Left kidney (tissue), 2 donors: ENCODE data around the gene ANKS3. TPM values are rescaled to one million over a fixed set of nuclear protein-coding genes. Genes with fewer than 3 reads are reported as not detected.

Source experiments
- DNase-seq: peaks from one replicate; pipeline ENCODE4 v3.0.0-alpha.2; 2013
- polyA plus RNA-seq: library from polyadenylated mRNA; unstranded; fragments of 120-200 nt; gene quantifications from one replicate; pipeline ENCODE4 v1.2.1, GENCODE V29; 2013; ENCODE audit not compliant: insufficient read length

The ANKS3 gene
- polyA plus RNA-seq, 1 donor: 32.4 TPM

GRCh38 chr16:4673387-4674046 lies 60.6 kb downstream of the ANKS3 start:
- DNase-seq: no peak

GRCh38 chr16:4668313-4668960 lies 65.6 kb downstream of the ANKS3 start:
- DNase-seq: no peak

GRCh38 chr16:4667203-4667963 lies 66.7 kb downstream of the ANKS3 start:
- DNase-seq: no peak

GRCh38 chr16:4666537-4667202 lies 67.4 kb downstream of the ANKS3 start:
- no peak for DNase-seq

- DNase-seq: no peak
Measured at GRCh38 chr16:4664538-4665418, 69.3 kb downstream of the ANKS3 start.

- no peak for DNase-seq
Measured at GRCh38 chr16:4663777-4664465, 70.2 kb downstream of the ANKS3 start.

GRCh38 chr16:4663465-4663776 lies 70.7 kb downstream of the ANKS3 start:
- no peak for DNase-seq

- no peak for DNase-seq
Measured at GRCh38 chr16:4661661-4662060, 72.4 kb downstream of the ANKS3 start.

GRCh38 chr16:4660454-4661007 lies 73.5 kb downstream of the ANKS3 start:
- DNase-seq: peak; percentile 87

- DNase-seq: no peak
Measured at GRCh38 chr16:4659363-4660353, 74.4 kb downstream of the ANKS3 start.

- no peak for DNase-seq
Measured at GRCh38 chr16:4656695-4657686, 77.1 kb downstream of the ANKS3 start.

- no peak for DNase-seq
Measured at GRCh38 chr16:4656221-4656620, 77.8 kb downstream of the ANKS3 start.

- no peak for DNase-seq
Measured at GRCh38 chr16:4655801-4656200, 78.3 kb downstream of the ANKS3 start.

- no peak for DNase-seq
Measured at GRCh38 chr16:4654964-4655590, 79.0 kb downstream of the ANKS3 start.

GRCh38 chr16:4654011-4654963 lies 79.8 kb downstream of the ANKS3 start:
- no peak for DNase-seq

- no peak for DNase-seq
Measured at GRCh38 chr16:4652561-4652960, 81.5 kb downstream of the ANKS3 start.

GRCh38 chr16:4651827-4652226 lies 82.2 kb downstream of the ANKS3 start:
- DNase-seq: no peak
